GM10266 (cell line): ENCODE results near the gene CCDC91.

ENCODE experiments used
- DNase-seq: peaks from one replicate; pipeline ENCODE4 v3.0.0; 2012; ENCODE audit errors: extremely low spot score
- TF ChIP-seq, protein P1 (sequence below): IDR thresholded peaks from 2 replicates; pipeline ENCODE4 v1.5.1; 2012; ENCODE audit warnings: mild to moderate bottlenecking, low read depth; ENCODE audit not compliant: control insufficient read depth, insufficient read depth; ENCODE audit errors: missing control alignments

Gene CCDC91

DNA sequence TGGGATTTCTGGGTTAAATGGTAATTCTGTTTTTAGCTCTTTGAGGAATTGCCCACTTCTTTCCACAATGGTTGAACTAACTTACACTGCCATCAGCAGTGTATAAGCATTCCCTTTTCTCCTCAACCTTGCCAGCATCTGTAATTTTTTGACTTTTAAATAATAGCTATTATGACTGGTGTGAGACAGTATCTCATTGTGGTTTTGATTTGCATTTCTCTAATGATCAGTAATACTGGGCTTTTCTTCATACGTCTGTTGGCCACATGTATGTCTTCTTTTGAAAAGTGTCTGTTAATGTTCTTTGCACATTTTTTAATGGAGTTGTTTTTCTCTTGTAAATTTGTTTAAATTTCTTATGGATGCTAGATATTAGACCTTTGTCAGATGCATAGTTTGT, 323.7 kb downstream of the CCDC91 start:
- DNase-seq = no peak
- TF ChIP-seq, protein P1, sequence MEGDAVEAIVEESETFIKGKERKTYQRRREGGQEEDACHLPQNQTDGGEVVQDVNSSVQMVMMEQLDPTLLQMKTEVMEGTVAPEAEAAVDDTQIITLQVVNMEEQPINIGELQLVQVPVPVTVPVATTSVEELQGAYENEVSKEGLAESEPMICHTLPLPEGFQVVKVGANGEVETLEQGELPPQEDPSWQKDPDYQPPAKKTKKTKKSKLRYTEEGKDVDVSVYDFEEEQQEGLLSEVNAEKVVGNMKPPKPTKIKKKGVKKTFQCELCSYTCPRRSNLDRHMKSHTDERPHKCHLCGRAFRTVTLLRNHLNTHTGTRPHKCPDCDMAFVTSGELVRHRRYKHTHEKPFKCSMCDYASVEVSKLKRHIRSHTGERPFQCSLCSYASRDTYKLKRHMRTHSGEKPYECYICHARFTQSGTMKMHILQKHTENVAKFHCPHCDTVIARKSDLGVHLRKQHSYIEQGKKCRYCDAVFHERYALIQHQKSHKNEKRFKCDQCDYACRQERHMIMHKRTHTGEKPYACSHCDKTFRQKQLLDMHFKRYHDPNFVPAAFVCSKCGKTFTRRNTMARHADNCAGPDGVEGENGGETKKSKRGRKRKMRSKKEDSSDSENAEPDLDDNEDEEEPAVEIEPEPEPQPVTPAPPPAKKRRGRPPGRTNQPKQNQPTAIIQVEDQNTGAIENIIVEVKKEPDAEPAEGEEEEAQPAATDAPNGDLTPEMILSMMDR = no peak

DNA sequence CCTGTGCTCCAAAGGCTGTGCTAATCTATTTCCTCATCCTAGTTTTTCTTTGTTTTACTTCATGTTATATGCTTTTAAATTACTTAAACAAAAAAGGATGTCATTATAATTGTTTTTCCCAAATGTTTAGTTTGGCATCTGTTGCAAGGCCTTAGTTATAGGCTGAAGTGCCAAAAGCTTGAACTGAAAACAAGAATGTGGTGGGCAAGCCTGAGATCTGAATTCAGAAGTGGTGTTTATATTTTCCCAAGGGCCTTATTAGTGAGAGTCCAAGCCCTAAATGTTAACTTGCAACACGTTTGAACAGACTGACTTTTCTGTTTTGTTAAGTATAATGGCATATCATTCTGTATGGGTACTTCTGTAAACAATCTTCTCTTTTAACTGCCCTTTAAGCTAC, 326.8 kb downstream of the CCDC91 start:
- no peak for DNase-seq
- TF ChIP-seq, protein P1 = no peak

- TF ChIP-seq, protein P1 = no peak
- no peak for DNase-seq
These were observed 337.5 kb downstream of the CCDC91 start for GRCh38 chr12:28527631-28528249.

- TF ChIP-seq, protein P1 = no peak
- DNase-seq = no peak
These were observed 345.0 kb downstream of the CCDC91 start for GRCh38 chr12:28535216-28535615.

GRCh38 chr12:28536088-28536487, 345.8 kb downstream of the CCDC91 start:
- TF ChIP-seq, protein P1 = no peak
- no peak for DNase-seq

GRCh38 chr12:28537474-28537873, 347.2 kb downstream of the CCDC91 start:
- no peak for DNase-seq
- TF ChIP-seq, protein P1 = no peak

DNA sequence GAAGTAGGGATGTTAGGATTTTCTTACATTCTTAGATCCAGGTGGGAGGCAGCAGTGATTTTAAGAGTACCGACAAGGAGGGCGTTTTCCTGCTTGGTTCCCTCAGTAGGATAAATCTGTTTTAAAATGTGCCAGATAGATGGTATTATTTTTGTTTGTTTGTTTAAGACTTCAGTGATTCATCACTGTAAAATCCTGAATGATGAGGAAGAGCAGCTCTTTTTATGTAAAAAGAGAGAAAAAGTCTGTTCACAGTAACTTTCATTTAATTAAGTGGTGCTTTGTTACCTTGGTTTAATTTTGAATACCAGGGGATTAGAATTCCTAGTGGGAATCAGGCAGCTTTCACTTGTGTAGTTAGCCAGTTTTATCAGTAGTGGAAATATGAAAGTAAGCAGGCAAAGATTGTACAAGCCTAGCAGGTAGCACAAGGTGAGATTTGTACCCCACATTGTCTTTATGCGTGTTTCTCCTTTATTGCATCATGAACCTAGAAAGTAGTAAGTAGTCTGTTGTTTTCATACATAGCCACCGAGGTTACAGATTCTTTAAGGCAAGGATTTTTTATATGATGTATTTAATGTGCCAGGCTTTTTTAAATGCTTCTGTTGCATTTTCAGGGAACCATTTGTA, 349.6 kb downstream of the CCDC91 start:
- no peak for DNase-seq
- TF ChIP-seq, protein P1 = no peak
